ENCODE measurements around the gene C7orf25.

Gene C7orf25

DNA sequence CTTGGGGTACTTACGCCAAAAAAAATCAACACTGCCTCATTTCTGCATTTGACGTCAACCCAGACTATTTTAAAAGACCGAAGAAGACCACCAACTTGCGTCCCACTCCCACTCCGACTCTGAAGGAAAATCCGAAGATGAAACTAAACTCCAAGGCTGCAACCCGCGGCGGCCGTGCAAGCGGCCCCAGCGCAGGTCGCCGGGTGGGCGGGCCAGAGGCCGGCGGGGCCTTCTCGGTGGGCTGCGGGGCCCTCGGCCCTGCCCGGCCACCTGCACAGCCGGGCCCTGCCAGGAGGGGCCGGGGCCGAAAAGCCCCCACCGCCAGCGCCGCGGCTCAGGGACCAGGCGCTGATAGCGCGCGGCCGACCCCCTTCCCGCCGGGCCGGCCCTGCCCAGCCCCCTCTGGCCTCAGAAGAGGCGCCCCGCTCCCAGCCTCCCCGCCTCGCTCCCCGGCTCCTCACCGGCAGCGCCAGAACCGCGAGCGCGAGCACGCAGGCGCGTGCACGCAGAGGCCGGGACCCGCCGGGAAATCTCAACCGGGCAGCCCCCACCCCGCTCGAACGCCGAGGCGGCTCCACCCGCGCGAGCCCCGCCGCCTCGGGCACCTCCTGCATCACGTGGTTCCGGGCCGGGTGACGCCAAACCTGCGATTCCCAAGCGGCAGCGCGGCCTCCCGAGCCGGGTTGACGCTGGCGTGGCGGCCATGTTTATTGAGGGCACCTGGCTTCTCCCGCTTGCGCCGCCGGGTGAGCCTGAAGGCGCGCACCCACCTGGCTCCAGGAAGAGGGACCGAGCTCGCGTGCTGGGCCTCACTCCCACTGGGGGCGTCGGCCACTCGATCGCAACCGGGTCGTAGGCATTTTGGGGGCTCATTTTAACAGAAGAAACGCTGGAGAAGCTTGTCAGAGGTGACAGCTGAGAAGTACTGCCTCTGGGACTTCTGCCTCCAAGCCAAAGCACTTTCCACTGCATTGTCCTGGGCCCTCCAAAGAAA is at the start of gene C7orf25:
Gene C7orf25, minus strand, starts transcription at position 617 of the 994 bp plus-strand sequence. CDS start 1,170 bp downstream, outside the sequence.
- H3K4me1 ChIP-seq (ENCODE audit: insufficient read depth, low read length): peaks cover 13% of the 10 kb centered on the region

DNA sequence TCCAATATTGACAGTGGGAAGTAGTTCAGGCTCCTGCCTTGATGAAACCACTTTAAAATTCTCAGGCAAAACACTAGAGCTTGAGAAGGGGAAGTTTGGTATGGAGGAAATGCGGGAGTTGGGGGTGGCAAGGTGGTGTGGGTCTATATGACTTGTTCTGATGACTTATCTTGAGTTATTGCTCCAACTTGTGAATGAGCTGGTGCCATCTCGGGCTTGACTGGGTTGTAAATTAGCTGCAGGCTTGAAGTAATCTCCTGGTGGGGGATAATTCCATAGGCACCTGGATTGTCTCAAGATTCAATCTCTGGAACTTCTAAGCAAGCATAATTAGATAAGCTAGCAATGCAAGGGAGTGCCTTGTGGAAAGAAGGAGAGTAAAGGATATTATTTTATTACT is 49.3 kb upstream of the C7orf25 start:
- H3K4me1 ChIP-seq (ENCODE audit: insufficient read depth, low read length): no peaks in the 10 kb centered on the region
- peaks cover 2% of the 10 kb centered on the region for H3K9me3 ChIP-seq (ENCODE audit: low read length)
- H3K4me3 ChIP-seq (ENCODE audit: low read length): no peak overlapping the region
- no peaks in the 10 kb centered on the region for H3K27me3 ChIP-seq (ENCODE audit: insufficient read depth, low read length)
- no peaks in the 10 kb centered on the region for H3K36me3 ChIP-seq (ENCODE audit: insufficient read depth, low read length)
- H2AFZ ChIP-seq (ENCODE audit: low read depth, low read length): no peak overlapping the region

More for the DNA sequence above, at the start of gene C7orf25:
- H2AFZ ChIP-seq (ENCODE audit: low read depth, low read length): peak within 1 kb of the TSS; percentile 62
- H3K4me3 ChIP-seq (ENCODE audit: low read length): peak within 1 kb of the TSS; percentile 89
- no peaks in the 10 kb centered on the region for H3K9me3 ChIP-seq (ENCODE audit: low read length)
- peaks cover 21% of the 10 kb centered on the region for H3K36me3 ChIP-seq (ENCODE audit: insufficient read depth, low read length)
- H3K27me3 ChIP-seq (ENCODE audit: insufficient read depth, low read length): no peaks in the 10 kb centered on the region

DNA sequence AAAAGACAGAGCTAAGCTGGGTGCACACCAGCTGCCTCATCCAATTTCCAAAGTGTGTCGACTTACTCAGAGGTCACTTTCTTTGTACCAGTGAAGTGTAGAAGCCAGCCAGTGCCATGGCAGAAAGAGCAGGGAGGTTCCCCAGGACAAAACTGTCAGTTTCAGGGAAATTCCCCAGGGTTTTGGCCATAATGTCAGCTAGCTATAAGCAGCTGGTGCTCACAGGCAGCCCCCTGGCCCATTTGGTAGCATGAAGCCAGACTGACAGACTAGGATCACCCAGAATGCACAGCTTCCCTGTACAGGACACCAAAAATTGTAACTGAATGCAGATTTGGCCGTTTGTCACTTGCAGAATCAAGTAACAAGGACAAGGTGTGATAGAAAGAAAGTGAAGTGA is 48.9 kb upstream of the C7orf25 start:
- H3K4me1 ChIP-seq (ENCODE audit: insufficient read depth, low read length): no peaks in the 10 kb centered on the region
- H3K27me3 ChIP-seq (ENCODE audit: insufficient read depth, low read length): no peaks in the 10 kb centered on the region
- no peaks in the 10 kb centered on the region for H3K36me3 ChIP-seq (ENCODE audit: insufficient read depth, low read length)
- no peak overlapping the region for H3K4me3 ChIP-seq (ENCODE audit: low read length)
- H2AFZ ChIP-seq (ENCODE audit: low read depth, low read length): no peak overlapping the region
- peaks cover 2% of the 10 kb centered on the region for H3K9me3 ChIP-seq (ENCODE audit: low read length)

DNA sequence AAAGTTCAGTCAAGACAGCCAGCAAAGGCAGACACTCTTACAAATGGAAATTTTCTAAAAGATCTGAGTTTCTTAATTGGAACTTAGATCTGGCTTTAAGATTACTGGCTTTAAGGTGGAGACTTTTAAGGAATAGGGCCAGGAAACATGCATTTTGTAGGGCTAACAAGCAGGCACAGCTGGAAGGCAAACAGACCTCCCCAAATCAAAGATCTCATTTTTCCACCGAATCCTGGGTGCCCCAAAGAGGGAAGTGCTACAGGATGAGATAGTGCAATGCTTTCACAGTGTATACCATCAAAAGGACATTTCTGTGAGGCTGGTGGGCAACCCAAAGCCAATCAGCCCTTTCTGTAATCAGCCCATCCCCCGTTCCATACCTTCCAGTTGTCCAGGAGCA is 47.7 kb upstream of the C7orf25 start:
- H3K4me1 ChIP-seq (ENCODE audit: insufficient read depth, low read length): no peaks in the 10 kb centered on the region
- H3K4me3 ChIP-seq (ENCODE audit: low read length): no peak overlapping the region
- no peak overlapping the region for H2AFZ ChIP-seq (ENCODE audit: low read depth, low read length)
- no peaks in the 10 kb centered on the region for H3K36me3 ChIP-seq (ENCODE audit: insufficient read depth, low read length)
- peaks cover 2% of the 10 kb centered on the region for H3K9me3 ChIP-seq (ENCODE audit: low read length)
- H3K27me3 ChIP-seq (ENCODE audit: insufficient read depth, low read length): no peaks in the 10 kb centered on the region

DNA sequence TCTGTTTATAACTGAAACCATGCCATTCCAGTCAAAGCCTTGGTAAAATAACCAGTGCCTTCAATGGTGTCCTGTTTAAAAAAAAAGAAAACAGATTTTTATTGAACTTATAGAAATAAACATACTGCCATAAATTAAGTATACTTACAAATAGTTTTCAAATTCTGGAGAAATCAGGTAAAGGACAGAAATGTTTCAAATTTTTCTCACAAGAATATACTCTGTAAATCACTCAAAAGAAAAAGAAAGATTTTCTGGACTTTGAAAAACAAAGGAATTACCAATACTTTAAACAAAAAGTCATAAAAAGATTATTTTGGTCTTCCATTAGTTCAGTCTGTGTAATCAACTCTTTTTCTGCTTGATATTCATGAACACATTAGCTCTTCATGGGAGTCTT is 44.2 kb upstream of the C7orf25 start:
- Histone ChIP-seq H2AFZ (ENCODE audit: low read depth, low read length) (no peak overlapping the region), H3K27me3 (ENCODE audit: insufficient read depth, low read length) (no peaks in the 10 kb centered on the region), H3K4me3 (ENCODE audit: low read length) (no peak overlapping the region), H3K4me1 (ENCODE audit: insufficient read depth, low read length) (no peaks in the 10 kb centered on the region), H3K36me3 (ENCODE audit: insufficient read depth, low read length) (no peaks in the 10 kb centered on the region), H3K9me3 (ENCODE audit: low read length) (peaks cover 2% of the 10 kb centered on the region)

DNA sequence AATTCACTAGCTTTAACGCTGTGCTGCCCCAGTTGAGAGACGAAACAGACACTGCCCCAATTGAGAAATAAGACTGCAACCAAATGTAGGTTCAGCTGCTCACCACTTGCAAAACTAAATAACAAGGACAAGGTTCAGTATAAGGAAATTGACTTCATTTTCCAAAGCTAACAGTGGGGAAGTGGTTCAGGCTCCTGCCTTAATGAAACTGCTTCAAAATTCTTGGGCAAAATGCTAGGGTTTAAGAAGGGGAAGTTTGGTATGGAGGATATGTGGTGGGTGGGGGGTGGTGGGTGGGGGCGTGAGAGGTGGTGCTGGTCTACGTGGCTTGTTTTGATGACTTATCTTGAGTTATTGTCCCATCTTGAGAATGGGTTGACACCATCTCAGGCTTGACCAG is 42.1 kb upstream of the C7orf25 start:
- Histone ChIP-seq H3K9me3 (ENCODE audit: low read length) (no peaks in the 10 kb centered on the region), H2AFZ (ENCODE audit: low read depth, low read length) (no peak overlapping the region), H3K36me3 (ENCODE audit: insufficient read depth, low read length) (no peaks in the 10 kb centered on the region)

DNA sequence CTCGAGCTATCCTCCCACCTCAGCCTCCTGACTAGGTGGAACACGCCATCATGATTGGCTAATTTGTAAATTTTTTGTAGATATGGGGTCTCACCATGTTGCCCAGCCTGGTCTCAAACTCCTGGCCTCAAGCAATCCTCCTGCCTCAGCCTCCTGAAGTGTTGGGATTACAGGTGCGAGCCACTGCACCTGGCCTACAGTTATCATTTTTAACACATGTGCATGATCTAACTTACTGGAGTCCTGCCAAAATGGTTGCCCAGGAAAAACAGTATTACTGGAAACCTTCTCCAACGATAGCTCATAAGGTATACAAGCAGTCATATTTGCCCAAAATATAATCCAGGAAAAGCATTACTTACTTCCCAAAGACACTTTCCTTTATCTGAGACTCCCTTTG is 40.5 kb upstream of the C7orf25 start:
- Histone ChIP-seq H3K36me3 (ENCODE audit: insufficient read depth, low read length) (no peaks in the 10 kb centered on the region), H3K27me3 (ENCODE audit: insufficient read depth, low read length) (no peaks in the 10 kb centered on the region), H3K4me3 (ENCODE audit: low read length) (no peak overlapping the region), H3K9me3 (ENCODE audit: low read length) (no peaks in the 10 kb centered on the region), H2AFZ (ENCODE audit: low read depth, low read length) (no peak overlapping the region), H3K4me1 (ENCODE audit: insufficient read depth, low read length) (no peaks in the 10 kb centered on the region)

More for the DNA sequence above, 42.1 kb upstream of the C7orf25 start:
- H3K27me3 ChIP-seq (ENCODE audit: insufficient read depth, low read length): no peaks in the 10 kb centered on the region
- H3K4me1 ChIP-seq (ENCODE audit: insufficient read depth, low read length): no peaks in the 10 kb centered on the region
- no peak overlapping the region for H3K4me3 ChIP-seq (ENCODE audit: low read length)

DNA sequence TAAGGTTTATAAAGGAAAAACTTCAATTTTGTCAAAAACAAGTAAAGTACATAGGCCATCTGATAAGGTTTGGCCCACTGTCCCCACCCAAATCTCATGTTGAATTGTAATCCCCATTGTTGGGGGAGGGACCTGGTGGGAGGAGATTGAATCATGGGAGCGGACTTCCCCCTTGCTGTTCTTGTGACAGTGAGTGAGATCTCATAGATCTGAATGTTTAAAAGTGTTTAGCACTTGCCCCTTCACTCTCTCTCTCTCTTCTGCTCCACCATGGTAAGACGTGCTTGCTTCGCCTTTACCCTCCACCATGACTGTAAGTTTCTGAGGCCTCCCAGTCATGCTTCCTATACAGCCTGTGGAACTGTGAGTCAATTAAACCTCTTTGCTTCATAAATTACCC is 38.5 kb upstream of the C7orf25 start:
- no peaks in the 10 kb centered on the region for H3K9me3 ChIP-seq (ENCODE audit: low read length)
- no peak overlapping the region for H3K4me3 ChIP-seq (ENCODE audit: low read length)

DNA sequence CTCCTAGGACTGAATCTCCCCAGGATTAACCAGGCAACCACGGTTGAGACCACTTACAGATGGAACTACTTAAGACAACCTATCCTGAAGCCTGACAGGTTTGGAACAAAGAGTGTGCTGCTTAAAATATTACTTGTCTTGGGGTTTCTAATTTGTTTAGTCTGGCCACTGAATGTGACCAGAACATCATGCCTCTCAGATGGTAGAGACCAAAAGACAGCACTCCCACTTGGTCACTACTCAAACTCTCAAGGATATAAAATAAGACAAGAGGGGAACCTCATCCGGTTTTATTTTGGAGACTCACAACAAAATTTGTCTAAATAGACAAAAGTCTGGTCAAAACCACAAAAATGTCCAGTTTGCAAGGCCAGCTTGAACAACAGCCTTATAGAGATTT is 35.7 kb upstream of the C7orf25 start:
- no peak overlapping the region for H2AFZ ChIP-seq (ENCODE audit: low read depth, low read length)
- no peaks in the 10 kb centered on the region for H3K27me3 ChIP-seq (ENCODE audit: insufficient read depth, low read length)
- no peaks in the 10 kb centered on the region for H3K9me3 ChIP-seq (ENCODE audit: low read length)
- no peaks in the 10 kb centered on the region for H3K4me1 ChIP-seq (ENCODE audit: insufficient read depth, low read length)
- no peaks in the 10 kb centered on the region for H3K36me3 ChIP-seq (ENCODE audit: insufficient read depth, low read length)
- no peak overlapping the region for H3K4me3 ChIP-seq (ENCODE audit: low read length)

More for the DNA sequence above, 38.5 kb upstream of the C7orf25 start:
- H3K27me3 ChIP-seq (ENCODE audit: insufficient read depth, low read length): no peaks in the 10 kb centered on the region
- no peaks in the 10 kb centered on the region for H3K36me3 ChIP-seq (ENCODE audit: insufficient read depth, low read length)
- H2AFZ ChIP-seq (ENCODE audit: low read depth, low read length): no peak overlapping the region
- H3K4me1 ChIP-seq (ENCODE audit: insufficient read depth, low read length): no peaks in the 10 kb centered on the region

DNA sequence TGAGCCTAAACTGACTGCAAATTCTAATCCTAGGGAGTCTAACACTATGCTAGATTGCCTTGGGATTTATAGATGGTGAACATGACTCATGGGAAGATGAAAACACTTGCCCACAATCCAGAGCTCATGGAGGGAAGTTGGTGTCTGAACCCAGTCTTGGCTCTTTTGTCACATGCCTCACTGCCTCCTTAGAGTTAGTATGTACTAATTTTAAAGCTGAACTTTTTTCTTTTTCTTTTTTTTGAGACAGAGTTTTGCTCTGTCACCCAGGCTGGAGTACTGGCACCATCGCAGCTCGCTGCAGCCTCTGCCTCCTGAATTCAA is 34.7 kb upstream of the C7orf25 start:
- H3K4me3 ChIP-seq (ENCODE audit: low read length): no peak overlapping the region
- H2AFZ ChIP-seq (ENCODE audit: low read depth, low read length): no peak overlapping the region
- no peaks in the 10 kb centered on the region for H3K27me3 ChIP-seq (ENCODE audit: insufficient read depth, low read length)
- no peaks in the 10 kb centered on the region for H3K9me3 ChIP-seq (ENCODE audit: low read length)
- no peaks in the 10 kb centered on the region for H3K4me1 ChIP-seq (ENCODE audit: insufficient read depth, low read length)
- H3K36me3 ChIP-seq (ENCODE audit: insufficient read depth, low read length): no peaks in the 10 kb centered on the region

DNA sequence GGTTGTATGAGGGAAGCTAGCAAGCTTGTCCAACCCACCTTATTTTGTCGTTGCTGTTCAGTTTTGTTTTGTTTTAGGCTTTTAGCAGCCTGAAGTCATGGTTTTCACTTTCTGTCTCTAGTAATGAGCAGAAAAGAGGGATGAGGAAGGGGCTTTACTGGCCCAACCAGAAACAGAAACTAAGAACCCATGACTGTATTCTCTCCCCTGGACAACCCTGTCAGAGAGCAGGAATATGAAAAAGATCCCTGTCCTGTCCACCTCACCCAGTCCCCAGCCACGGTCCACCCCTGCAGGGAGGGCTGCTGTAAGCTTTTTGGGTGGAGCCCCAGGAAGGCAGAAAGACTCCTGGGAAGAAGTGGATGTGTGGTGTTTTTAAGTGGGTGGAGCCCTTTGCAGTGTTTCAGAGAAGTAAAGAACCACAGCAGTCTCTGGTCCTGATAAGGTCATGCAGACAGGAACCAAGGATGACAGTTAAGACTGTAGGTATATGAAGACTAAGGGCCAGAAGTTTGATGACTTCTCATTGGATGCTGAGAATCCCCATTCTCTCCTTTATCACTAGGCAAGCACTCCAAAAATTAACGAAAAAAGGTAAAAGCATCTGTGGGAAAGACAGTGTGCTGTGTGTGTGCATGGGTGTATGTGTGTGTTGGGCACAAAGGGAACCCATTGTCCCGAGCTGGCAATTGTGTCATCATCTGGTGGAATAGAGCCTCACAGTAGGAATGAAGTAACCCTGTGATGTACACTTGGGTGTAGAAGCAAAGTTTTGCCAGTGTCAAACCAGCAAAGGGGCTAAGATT is 34.2 kb upstream of the C7orf25 start:
- no peak overlapping the region for H3K4me3 ChIP-seq (ENCODE audit: low read length)
- H2AFZ ChIP-seq (ENCODE audit: low read depth, low read length): no peak overlapping the region
- H3K27me3 ChIP-seq (ENCODE audit: insufficient read depth, low read length): no peaks in the 10 kb centered on the region
- H3K36me3 ChIP-seq (ENCODE audit: insufficient read depth, low read length): no peaks in the 10 kb centered on the region
- H3K4me1 ChIP-seq (ENCODE audit: insufficient read depth, low read length): no peaks in the 10 kb centered on the region
- no peaks in the 10 kb centered on the region for H3K9me3 ChIP-seq (ENCODE audit: low read length)

DNA sequence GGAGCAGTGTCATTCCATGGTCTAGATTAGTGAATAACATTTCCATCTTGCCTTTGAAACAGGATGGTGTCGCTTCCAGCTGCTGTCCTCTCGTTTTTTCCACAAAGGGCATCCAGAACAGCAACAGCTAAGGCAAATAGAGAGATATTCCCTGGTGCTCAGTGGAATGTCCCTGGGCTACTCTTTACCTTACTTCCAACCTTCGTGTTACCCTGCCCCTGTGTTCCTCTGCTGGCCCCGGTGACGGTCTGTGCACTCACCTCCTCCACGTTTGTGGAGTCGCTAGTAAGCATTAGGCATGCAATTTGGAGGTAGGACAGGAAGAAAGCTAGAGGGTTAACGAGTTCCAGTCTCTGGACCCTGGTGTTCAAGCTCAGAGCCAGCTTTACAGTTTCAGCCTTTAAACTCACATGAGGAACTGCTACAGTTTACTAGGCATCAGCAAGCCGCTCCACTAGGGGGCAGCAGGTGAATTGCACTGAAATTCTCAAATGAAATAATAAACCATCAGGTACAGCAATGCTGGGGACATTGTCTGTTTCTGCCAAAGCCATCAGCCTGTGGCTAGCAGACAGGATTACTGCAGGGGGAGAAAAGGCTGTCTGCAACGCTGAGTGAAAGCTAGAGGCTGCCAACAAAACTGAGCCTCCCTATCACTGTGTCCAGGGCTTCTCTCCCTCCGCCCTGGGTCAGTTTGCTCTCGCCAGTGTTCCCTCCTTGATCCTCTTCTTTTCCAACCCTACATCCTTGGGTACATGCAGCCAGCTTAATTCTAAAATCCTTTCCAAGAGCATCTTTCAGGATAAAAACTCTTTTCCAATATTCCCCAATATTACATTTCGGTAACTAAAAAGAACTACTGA is 29.3 kb upstream of the C7orf25 start:
- Histone ChIP-seq H3K36me3 (ENCODE audit: insufficient read depth, low read length) (peaks cover 27% of the 10 kb centered on the region), H3K27me3 (ENCODE audit: insufficient read depth, low read length) (no peaks in the 10 kb centered on the region)

More for the DNA sequence above, 29.3 kb upstream of the C7orf25 start:
- no peaks in the 10 kb centered on the region for H3K4me1 ChIP-seq (ENCODE audit: insufficient read depth, low read length)
- H2AFZ ChIP-seq (ENCODE audit: low read depth, low read length): no peak overlapping the region
- no peak overlapping the region for H3K4me3 ChIP-seq (ENCODE audit: low read length)
- no peaks in the 10 kb centered on the region for H3K9me3 ChIP-seq (ENCODE audit: low read length)
